AG04450 (cell line): Measurements from ENCODE around the gene SCMH1. TPM values are rescaled to one million over a fixed set of nuclear protein-coding genes. Genes with fewer than 3 reads are reported as not detected.

Experiments used
- CTCF ChIA-PET: fragments of 300-600, 350-600 bp; formaldehyde crosslinking; extraction: SDS; loops from one replicate; lab custom pipeline; 2022; ENCODE audit warnings: antibody characterized with exemption, inconsistent platforms; lab: Charles Lee
- POLR2A ChIA-PET: fragments of 350-600 bp; formaldehyde crosslinking; extraction: SDS; loops from one replicate; lab custom pipeline; 2021; ENCODE audit warnings: antibody characterized with exemption, inconsistent platforms; lab: Yijun Ruan, JAX
- DNase-seq: peaks from one replicate; pipeline ENCODE4 v3.0.0-alpha.2; 2011; ENCODE audit warnings: low read depth, low spot score
- H3K27ac ChIP-seq: one replicate; pipeline ENCODE4 v1.5.1; 2012; ENCODE audit warnings: low read depth, low read length, control low read depth
- H3K27me3 ChIP-seq: one replicate; pipeline ENCODE4 v1.6.0; 2012; ENCODE audit warnings: low read length; ENCODE audit not compliant: control insufficient read depth, insufficient read depth
- H3K4me3 ChIP-seq: 2 replicates; pipeline ENCODE4 v1.5.1; 2011; ENCODE audit warnings: mild to moderate bottlenecking, low read depth, low read length, control low read depth
- H3K9me3 ChIP-seq: 2 replicates; pipeline ENCODE4 v1.5.1; 2012; ENCODE audit warnings: low read length; ENCODE audit not compliant: control insufficient read depth, insufficient read depth
- CTCF ChIP-seq: IDR thresholded peaks from 2 replicates; pipeline ENCODE4 v1.5.1; 2011; ENCODE audit warnings: low read depth, low read length, control low read depth, inconsistent platforms
- polyA plus RNA-seq: library from polyadenylated mRNA; depleted of rRNA; stranded (reverse); fragments of >200 nt; gene quantifications from 2 replicates; pipeline ENCODE4 v1.2.3, GENCODE V29; 2011

Gene SCMH1
- polyA plus RNA-seq, 1 experiment: 32.1 TPM

- TF ChIP-seq CTCF: no peak
- CTCF ChIA-PET: interaction anchor here (1.6 kb wide), 1 partner anchor 11 kb away, joined by 5 read pairs; no protein-coding TSS in a partner anchor
- no peak overlapping the region for H3K4me3 ChIP-seq
- DNase-seq: no peak
- POLR2A ChIA-PET: no interaction called here
- no peak overlapping the region for H3K27ac ChIP-seq
- no peaks in the 10 kb centered on the region for H3K27me3 ChIP-seq
- no peaks in the 10 kb centered on the region for H3K9me3 ChIP-seq
Observed at GRCh38 chr1:41014871-41015270, 227.2 kb downstream of the SCMH1 start.

DNA sequence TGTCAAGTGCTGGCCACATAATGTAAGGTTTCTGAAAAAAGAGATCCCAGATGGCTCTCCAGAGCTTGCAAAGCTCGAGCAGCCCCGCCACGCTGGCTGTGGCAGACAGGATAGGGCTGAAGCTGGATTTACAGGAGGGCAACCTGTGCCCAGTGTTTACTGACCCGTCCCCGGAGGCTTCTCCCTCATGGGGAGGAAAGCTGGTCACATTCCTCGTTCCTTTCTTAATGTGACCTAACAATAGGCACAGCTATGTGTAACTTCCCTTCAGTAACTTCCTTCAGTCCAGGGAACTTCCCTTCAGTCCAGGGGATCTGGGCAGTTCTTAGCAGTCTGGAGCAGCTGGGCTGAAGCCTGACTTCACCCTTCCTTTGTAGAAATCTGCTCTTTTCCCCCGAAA, 228.3 kb downstream of the SCMH1 start:
- Histone ChIP-seq H3K27me3 (no peaks in the 10 kb centered on the region), H3K9me3 (no peaks in the 10 kb centered on the region), H3K4me3 (no peak overlapping the region), H3K27ac (no peak overlapping the region)
- POLR2A ChIA-PET: no interaction called here
- no peak for TF ChIP-seq CTCF
- no peak for DNase-seq
- CTCF ChIA-PET: no interaction called here

DNA sequence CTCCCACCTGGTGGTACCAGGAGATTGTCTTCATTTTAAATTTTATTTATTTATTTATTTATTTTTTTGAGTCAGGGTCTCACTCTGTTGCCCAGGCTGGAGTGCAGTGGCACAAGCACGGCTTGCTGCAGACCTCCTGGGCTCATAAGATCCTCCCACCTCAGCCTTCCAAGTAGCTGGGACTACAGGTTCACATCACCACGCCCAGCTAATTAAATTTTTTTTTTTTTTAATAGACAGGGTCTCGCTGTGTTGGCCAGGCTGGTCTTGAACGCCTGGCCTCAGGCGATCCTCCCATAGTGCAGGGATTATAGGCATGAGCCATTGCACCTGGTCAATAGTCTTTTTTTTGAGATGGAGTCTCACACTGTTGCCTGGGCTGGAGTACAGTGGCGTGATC, 229.1 kb downstream of the SCMH1 start:
- Histone ChIP-seq H3K9me3 (no peaks in the 10 kb centered on the region), H3K4me3 (no peak overlapping the region), H3K27ac (no peak overlapping the region), H3K27me3 (no peaks in the 10 kb centered on the region)
- DNase-seq: no peak
- ChIA-PET CTCF (no interaction called here), POLR2A (no interaction called here)
- TF ChIP-seq CTCF: no peak

DNA sequence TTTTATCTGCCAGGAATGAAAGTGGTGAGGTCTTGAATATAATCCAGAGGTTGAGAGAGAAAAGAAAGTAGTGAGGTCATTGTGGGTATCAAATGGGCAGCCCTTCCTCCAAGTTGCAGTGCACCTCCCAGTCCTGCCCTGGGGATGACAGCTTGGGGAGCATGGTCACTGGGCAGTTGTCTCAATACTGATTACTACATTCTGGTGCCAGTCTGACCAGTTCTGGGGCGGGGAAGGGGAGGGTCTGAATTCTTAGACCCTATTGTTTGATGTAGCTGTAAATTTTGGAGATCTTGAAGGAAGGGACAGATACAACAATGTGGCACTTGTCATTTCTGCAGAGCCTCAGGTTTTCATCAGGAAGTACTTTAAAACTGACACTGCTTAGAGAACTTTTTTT, 231.8 kb downstream of the SCMH1 start:
- Histone ChIP-seq H3K9me3 (no peaks in the 10 kb centered on the region), H3K4me3 (no peak overlapping the region), H3K27ac (no peak overlapping the region), H3K27me3 (no peaks in the 10 kb centered on the region)
- ChIA-PET POLR2A (no interaction called here), CTCF (interaction anchor here (0.5 kb wide), 1 partner anchor 10 kb away, joined by 3 read pairs; no protein-coding TSS in a partner anchor)
- DNase-seq: no peak
- TF ChIP-seq CTCF: no peak

GRCh38 chr1:41009466-41009865, 232.6 kb downstream of the SCMH1 start:
- H3K4me3 ChIP-seq: no peak overlapping the region
- no peak for DNase-seq
- H3K27ac ChIP-seq: no peak overlapping the region
- H3K9me3 ChIP-seq: no peaks in the 10 kb centered on the region
- TF ChIP-seq CTCF: no peak
- CTCF ChIA-PET: no interaction called here
- H3K27me3 ChIP-seq: no peaks in the 10 kb centered on the region
- POLR2A ChIA-PET: no interaction called here
